GM18951 (cell line): ENCODE measurements around the gene RABAC1.

Source experiments
- POLR2A ChIP-seq: IDR thresholded peaks from 4 replicates; pipeline ENCODE4 v1.6.1; 2011; ENCODE audit warnings: mild to moderate bottlenecking; ENCODE audit not compliant: insufficient read length, insufficient read depth; ENCODE audit errors: extremely low read depth
- in situ Hi-C: fragments of 300-500 bp; cut with MboI; formaldehyde crosslinking; loops from one replicate; pipeline ENCODE4 v1.12.0; 2022; ENCODE audit warnings: low sequenced_read_pairs, mixed read lengths, inconsistent platforms; ENCODE audit not compliant: unreplicated experiment

The RABAC1 gene

DNA sequence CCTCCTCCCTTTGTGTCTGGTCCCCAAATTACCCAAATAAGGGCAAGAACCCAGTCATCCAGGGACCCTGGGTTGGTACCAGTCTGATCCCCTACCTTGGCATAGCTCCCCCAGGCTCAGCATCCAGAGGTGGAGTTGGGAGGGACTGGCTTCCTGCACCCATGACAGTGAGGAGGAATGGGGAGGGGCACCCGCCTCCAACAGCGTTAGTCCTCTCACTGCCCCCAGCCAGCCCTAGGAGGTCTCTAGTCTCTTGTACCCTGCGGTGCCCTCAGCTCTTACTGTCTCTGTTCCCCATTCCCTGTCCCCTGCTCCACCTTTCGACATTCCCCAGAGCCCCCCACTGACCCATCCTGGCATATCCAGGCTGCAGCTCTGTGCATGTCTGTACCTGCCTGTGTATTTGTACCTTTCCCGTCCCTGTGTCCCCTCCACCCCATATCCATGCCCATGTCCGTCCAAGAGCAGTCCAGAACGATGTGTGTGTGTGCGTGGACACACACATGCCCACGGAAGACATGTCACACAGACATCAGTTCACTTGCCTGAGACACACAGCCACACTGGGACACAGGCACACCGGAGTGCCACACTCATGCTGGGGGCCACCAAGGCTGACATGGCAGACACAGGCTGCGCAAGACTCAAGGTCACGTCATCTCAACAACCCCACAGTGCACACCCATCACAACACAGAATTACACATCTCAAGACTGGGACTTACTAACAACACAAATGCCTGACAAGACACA, 48.7 kb downstream of the RABAC1 start:
- in situ Hi-C loops: no loop called here
- peak; percentile 25 for TF ChIP-seq POLR2A

DNA sequence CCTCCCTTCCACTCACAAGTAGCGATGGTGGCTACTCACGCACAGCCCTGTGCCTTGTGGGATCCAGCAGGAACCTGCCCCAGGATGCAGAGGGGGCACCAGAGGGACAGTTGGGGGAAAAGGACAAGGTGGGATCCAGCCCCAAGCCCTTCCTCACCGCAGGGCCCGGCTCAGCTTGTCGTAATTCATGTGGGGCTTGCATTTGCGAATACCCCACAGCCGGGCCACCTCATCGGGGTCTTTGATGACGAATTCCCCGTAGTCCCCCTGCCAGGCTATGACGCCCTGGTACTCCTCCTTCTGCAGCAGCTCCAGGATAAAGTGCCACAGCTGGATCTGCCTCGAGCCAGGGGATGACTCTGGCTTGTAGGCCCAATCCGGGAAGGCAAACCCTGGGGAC, 49.4 kb downstream of the RABAC1 start:
- TF ChIP-seq POLR2A: no peak
- in situ Hi-C loops: no loop called here

DNA sequence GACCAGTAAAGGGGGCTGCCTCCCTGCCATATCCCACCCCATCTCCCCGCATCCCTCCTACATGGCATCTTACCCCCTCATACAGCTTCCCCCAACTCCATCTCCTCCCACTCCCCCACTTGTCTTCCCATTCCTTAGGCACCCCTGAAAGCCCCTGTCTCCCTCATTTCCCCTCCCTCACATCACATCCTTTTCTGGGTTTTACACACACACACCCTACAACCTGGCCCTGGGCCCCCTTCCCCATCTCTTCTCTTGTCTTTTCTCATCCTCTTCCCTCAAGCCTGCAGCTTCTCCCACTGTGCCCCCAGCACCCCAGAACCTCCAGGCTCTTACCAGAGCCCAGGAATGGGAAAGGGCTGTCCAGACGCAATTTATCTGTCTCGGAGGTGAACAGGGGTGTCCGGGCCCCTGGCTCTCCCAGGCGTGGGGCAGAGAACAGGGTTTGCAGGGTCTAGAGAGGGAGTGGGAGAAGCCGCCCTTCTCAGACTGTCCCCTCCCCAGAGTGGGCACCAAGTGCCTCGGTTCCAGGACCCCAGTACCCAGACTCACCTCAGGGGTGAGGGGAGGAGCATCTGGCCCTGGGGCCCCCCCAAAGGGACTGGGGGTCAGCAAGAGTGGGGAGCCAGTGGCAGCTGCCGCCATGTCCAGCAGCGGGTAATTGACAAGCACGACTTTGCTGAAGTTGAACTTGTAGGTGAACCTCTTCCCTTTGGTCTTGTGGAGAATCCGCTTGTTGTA, 50.2 kb downstream of the RABAC1 start:
- TF ChIP-seq POLR2A: no peak
- in situ Hi-C loops: no loop called here

DNA sequence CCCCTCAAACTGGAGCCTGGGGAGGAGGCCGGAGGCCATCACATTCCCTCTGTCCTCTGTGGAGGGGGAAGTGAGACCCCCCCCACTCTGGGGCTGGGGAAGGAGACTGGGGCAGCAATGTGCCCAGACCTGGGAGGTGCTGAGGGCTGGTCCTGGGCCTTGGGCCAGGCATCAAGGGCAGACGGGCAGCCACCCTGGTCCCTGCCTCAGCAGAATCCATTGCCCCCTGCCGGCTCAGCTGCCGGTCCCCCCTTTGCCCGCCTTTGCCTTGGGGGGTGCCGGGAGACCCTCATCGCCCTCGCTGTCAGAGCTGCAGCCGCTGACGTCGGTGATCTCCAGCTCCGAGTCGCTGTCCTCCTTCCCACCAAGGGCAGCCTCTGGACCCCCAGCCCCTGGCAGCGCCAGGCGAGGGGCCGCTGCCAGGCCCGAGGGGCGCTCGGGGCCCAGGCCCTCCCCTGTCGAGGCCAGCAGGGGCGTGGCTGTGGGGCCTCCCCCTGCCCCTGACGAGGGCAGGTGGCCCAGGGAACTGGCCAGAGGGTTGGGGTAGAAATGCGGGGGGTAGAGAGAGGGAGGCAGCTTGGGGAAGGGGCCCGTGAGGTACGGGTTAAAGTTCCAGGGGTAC, 51.0 kb downstream of the RABAC1 start:
- in situ Hi-C loops: no loop called here
- no peak for TF ChIP-seq POLR2A

DNA sequence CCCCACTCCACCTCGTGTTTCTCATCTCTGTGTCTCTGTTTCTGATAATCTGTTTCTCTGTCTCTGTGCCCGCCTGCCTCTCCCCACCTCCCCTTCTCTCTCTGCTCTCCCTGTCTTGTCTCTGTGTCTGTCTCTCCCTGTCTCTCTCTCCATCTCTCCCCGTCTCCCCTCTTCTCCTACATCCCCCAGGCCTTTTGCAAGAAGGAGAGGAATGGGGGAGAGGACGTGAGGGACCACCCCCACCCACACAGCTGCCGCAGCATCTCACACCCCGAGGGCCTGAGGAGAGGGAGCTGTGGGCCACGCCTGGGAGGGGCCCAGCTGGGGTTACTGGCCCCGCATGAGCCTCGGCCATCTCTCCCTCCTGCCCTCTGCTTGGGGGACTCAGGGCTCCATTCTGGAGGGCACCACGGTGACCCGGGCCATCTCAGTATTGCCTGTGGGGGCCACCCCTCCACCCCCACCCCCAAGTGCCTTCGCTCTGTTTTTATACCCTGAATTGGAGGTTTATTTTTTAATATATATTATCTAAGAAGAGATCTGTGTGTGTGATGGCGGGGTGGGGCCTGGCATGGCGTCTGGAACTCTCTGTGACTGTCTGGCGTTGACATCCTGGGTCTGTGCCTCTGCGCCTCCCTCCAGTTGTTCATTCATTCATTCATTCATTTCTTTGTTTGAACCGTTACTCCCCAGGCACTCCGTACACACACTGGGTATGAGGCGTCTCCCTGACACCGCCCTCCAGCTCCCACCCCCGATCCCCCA, 52.0 kb downstream of the RABAC1 start:
- no peak for TF ChIP-seq POLR2A
- in situ Hi-C loops: no loop called here
